G401.6 (cell line): ENCODE results near the gene PKP4.

ENCODE experiments used
- FAIRE-seq: peaks from 2 replicates; lab custom pipeline; 2012; peaks lifted over from hg19 to GRCh38; lab: Jason Lieb, UNC

Gene PKP4

DNA sequence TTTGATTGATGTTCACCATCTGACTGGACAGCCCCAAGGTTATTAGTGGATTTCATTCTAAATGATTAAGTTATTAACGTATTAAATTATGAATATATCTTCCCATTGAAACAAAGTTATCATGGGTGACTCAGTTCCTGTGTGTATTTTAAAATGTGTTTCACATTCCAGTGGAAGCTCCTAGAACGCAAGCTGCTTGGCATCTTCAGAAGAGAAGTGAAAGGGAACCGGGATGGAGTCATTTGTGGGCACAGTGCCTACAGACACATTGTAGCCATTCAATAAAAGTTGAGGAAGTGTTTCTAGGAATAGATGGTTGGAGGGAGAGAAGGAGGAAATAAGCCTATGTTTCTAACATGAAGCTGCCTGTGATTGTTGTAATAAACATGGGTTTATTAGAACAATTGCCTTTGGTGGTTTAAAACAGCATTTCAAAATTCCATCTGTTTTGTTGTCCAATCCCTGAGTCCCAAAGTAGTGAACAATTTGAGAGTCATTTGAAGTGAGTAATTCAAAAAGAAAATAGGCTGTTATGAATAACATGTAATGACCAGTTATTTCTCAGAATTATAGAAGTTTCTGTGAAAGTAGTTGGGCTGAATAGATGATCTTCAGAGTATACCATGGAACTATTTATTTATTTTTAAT lies 143.5 kb downstream of the PKP4 start:
- no peak for FAIRE-seq

GRCh38 chr2:158602027-158602426 lies 145.3 kb downstream of the PKP4 start:
- FAIRE-seq: no peak

DNA sequence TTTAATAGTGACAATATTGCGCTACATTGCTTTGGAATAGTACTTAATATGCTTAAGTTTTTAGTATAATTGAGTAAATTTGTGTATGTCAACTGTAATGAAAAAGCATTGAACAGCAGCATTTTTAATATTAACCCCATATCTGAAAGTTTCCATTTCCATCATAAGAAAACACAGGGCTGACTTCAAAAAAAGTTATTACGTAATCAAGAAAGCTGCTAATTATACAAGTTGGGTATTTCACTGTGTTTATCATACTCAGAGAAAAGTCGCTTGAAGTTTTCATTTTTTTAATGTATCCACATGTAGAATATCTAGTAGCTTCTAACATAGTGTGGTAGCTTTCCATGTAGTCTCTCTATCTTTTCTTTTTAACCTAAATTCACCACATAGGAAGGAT lies 146.5 kb downstream of the PKP4 start:
- FAIRE-seq: no peak

DNA sequence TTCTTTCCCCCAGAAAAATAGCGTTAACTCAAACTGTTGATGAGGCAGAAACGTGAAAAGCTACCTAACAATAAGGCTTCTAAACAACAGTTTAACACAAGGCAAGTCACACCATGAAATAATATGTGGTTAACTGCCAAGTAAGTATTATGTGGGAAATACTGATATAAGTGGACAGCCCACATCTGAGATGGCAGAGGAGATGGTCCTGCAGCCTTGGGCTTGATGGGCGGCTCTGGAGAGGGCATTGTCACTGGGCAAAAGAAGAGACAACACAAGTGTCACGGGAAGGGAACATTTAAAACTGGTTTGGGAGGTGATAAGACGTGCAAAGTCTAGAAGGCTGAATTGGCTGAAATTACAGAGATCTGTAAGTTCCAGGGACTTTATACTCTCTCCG lies 147.2 kb downstream of the PKP4 start:
- FAIRE-seq: no peak

DNA sequence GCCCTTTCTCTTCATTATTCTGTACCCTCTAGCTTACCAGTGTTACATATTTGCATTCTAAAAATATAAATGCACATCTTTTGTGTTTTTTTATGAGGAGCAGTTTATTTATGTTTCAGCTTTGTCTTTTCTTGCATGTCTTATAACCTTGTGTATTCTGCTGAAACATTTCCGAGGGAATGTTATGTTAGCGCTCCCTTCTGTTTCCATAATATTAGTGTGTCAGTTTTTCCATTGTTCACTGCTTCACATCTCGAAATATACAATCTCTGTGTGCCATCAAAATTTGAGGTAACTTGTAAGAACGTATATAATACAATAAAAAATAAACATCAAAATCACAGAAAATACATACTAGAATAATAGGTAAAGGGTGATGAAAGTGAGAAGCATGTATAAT lies 153.3 kb downstream of the PKP4 start:
- no peak for FAIRE-seq

- no peak for FAIRE-seq
These were observed 159.8 kb downstream of the PKP4 start for GRCh38 chr2:158616480-158617000.

GRCh38 chr2:158618891-158619490 lies 162.2 kb downstream of the PKP4 start:
- no peak for FAIRE-seq

DNA sequence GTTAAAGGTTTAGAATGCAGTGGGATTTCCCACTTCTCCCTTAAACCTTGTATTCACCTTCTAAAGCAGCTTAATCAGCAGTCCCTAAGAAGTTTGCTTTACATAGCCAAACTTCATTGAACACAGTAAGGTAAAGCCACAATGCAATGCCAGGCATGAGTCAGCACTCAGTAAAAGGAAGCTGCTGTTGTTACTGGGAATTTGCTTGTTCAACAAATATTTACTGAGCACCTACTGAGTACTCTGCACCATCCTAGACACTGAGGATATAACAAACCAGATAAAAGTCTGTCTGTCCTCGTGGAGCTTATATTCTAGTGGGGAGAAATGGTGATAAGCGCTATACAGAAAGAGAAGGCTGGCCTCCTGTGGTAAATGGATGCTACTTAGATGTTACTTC lies 162.7 kb downstream of the PKP4 start:
- no peak for FAIRE-seq

DNA sequence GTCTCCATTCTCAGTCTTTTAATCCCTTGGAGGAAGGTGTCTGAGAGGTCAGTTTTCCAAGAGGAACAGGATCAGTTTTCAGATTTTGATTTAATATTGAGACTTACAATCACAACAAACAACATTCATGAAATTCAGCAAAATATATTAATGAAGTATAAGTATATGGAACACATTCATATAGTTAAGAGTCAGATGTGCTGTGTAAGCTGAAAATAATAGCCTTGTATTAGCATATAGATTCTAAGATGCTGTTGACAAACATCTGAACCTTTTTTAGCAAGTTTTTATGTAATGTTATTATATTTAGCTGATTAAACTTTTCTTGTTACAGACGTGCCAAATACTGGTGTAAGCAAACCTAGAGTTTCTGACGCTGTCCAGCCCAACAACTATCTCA lies 163.9 kb downstream of the PKP4 start:
- no peak for FAIRE-seq

DNA sequence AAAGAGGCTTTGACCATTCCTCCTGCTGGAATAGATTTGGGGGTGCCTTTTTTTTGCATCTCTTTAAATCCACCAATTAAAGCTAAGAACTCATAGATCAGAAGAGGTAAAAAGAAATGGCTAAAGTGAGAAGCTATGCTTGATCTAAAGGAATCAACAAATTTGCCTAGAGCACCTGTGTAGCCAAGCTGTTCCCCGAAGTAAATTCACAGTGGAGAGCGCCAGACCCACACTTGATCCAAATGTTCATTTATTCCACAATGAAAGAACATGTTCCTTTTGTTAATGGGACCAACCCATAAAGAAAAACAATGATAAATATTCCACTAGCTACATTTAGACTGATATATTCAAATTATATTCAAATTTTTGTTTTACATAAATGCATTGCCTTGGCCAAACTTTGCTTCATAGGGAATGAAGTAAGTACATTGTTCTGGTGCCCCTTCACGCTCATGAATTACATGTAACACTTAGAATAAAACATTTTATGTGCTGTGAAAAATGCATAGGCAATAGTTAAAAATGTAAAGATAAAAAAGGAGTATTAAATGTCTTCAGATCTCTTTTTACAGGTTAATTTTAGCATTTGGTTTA lies 167.4 kb downstream of the PKP4 start:
- FAIRE-seq: no peak

- FAIRE-seq: no peak
These were observed 168.2 kb downstream of the PKP4 start for GRCh38 chr2:158624961-158625360.

GRCh38 chr2:158629116-158629515 lies 172.4 kb downstream of the PKP4 start:
- no peak for FAIRE-seq

DNA sequence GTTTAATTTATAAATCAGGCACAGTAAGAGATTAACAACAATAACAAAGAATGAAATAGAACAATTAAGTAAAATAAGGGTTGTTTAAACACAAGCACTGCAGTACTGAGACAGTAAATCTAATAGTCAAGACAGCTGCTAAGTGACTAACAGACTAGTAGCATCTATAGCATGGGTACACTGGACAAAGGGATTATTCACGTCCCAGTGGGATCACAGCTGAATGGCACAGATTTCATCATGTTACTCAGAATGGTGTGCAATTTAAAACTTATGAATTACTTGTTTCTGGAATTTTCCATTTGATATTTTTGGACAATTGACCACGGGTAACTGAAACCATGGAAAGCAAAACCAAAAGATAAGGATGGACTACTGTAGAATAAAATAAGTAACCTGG lies 176.5 kb downstream of the PKP4 start:
- no peak for FAIRE-seq

DNA sequence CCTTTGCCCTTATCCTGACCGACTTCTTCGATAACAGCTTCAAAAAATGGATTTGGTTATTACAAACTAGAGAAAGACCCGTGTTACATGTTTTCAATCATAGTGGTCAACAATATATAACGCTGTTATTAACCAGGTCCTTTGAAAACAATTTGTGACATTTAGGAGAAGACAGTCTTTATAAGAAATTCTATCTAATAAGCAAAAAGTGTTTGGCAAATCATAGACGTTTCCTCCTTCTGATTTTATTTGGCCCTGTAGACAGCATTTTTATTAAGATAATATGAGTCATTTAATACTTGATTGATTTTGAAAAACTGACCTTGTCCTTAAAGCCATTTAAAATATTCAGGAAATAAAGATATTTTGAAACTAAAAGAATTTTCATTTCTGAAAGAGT lies 177.9 kb downstream of the PKP4 start:
- FAIRE-seq: no peak

DNA sequence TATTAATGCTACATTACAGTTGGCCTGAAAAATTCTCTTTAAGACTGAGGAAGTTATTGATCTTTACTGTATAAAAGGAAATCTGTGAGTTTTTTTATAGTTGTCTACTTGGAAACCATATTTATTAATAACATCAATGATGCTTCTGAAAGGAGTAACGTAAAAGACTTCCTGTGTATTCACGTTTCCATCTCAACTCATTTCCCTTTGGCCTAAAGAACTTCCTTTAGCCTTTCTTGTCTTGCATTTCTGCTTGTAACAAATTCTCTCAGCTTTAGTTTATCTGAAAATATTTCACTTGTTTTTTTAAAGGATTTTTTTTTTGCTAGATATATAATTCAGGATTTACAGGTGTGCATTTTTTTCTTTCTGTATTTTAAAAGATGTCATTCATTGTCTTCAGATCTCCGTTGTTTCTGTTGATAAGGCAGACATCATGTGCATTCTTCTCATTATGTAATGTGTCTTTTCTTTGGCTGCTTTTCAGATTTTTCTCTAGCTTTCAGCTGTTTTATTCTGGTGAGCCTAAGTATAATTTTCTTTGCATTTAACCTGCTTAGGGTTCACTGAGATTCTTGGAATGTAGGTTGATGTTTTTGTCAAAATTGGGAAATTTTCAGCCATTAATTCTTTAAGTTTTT lies 179.3 kb downstream of the PKP4 start:
- FAIRE-seq: no peak

DNA sequence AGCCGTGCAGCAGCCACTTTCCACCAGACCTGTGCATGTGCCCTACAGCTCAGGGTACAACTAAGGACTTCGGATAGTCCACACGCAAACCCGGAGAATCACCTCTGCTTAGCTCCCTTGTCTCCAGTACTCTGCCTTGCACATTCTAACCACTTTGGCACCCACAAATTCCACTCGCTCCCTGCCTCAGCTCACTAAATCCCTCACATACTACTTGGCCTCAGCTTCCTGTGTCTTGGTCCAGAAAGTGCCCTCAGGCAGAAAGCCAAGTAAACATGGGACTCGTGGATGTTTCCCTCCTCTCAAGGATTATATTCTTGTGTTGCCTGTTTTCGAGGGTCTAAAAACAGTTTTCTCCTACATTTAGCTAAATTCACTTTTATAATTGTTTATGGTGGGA lies 180.6 kb downstream of the PKP4 start:
- no peak for FAIRE-seq

DNA sequence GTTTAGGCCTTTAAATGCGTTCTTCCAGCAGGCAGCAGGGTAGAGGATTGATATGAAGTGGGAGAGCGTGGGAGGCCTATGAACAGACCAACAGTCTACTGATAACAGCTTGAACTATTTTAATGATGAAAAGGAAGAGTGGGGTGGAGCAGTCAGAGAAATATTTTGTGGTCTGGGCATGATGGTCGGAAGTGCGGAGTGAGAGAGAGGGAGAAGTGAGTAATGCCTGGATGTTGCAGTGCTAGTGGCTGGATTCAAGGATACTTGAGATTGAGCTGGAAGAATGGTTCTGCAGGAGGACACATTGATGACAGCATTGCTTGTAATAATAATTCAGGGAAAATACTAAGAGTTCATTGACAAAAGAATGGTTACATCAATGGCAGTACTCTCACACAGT lies 187.4 kb downstream of the PKP4 start:
- FAIRE-seq: no peak

- FAIRE-seq: no peak
These were observed 188.5 kb downstream of the PKP4 start for GRCh38 chr2:158645299-158645698.

- no peak for FAIRE-seq
These were observed 190.9 kb downstream of the PKP4 start for GRCh38 chr2:158647436-158648231.

DNA sequence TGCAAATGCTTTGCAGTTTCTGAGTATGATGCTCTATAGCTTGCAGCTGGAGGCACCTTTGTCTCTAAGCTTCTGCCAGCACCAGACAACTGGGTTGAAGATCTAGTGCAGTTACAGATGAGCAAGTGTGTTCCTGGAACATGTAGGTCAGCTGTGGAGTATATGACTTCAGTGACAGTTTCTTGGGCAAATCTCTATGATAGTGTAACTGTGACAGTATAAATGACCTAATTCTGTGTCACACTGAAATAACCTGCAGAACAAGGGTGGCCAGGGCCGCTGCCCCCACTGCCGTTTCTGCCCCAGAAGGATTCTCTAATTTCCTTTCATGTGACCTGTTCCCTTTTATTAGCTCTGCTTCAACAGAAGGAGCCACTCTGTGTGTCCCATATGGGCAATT lies 193.1 kb downstream of the PKP4 start:
- FAIRE-seq: no peak

DNA sequence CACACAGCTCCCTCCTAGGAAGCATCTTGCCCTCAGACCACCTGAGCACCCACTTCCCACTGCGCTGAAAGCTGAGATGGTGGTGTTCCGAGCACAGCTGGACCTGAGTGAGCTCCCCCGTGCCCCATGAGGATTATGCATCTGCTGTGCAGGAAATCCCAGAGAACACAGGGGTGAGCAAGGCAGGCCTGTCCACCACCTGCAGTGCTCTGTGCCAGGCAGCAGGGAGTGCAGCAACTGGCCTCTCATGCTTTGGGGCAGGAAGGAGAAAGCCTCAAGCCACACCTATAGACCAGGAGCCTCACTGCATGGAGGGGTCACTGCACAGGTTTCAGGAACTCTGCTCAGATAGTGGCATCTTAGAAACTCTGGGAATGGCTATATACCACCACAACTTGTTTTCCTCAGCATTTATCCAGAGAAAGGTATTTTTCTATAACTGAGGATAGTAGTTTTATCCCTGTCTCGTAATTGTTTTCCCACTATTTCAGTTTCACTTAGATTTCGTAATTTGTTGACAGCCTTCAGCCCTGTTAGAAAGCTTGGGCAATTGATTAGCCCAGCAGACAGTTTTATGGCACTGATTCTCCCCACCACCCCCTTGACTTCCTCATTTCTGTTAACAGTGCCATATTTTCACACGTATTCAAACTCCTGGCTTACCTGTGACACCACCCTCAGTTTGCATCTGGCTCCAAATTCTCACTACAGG lies 194.1 kb downstream of the PKP4 start:
- no peak for FAIRE-seq
